Adrenal gland (tissue), 5 donors: Measurements from ENCODE around the gene OR13A1.
"Not testable (repeated sequence)": the region's sequence is repeated elsewhere in the genome, so short reads cannot be mapped to it uniquely, and the experiment has no call there.

ENCODE experiments used
- CTCF ChIP-seq, 6 experiments: fragments of 450-650 bp in 4 of 6; fragments of 200-600 bp in 2 of 6; sonication (generic) in 1 of 6; IDR thresholded peaks; 1 replicate in 5 of 6; 2 replicates in 1 of 6; pipeline versions ENCODE4 v1.5.1 to v1.8.0; 2016 to 2021; ENCODE audit warnings: antibody characterized with exemption in 6 of 6, mild to moderate bottlenecking in 2 of 6, moderate library complexity in 1 of 6
- POLR2A ChIP-seq, 2 donors: fragments of 450-650 bp; IDR thresholded peaks; one replicate each; pipeline ENCODE4 v1.6.1; 2017; ENCODE audit warnings: antibody characterized with exemption in 2 of 2, mild to moderate bottlenecking in 2 of 2, moderate library complexity in 1 of 2
- donor health status: DM: no; HTN: no; CAD: no.

GRCh38 chr10:45358961-45359360 lies 43.6 kb upstream of the OR13A1 start:
- not testable (repeated sequence) for TF ChIP-seq POLR2A, CTCF (IDR thresholded peaks at IDR 0.05)
